Right cardiac atrium (tissue), 5 donors: Measurements from ENCODE around the gene TEX52. TPM values are rescaled to one million over a fixed set of nuclear protein-coding genes. Genes with fewer than 3 reads are reported as not detected.

Source experiments
- polyA plus RNA-seq: library from polyadenylated mRNA; stranded (reverse); fragments of 200-250 nt; gene quantifications from one replicate; pipeline ENCODE4 v1.2.3, GENCODE V29; 2013
- total RNA-seq, 4 donors: library from RNA; stranded (reverse); fragmentation: NEBNext Ultra II Directional; extraction: Animal tissue kit (Norgen Biotek cat#: 25700); gene quantifications; one replicate each; pipeline ENCODE4 v1.2.1, GENCODE V29; 2021
- donor health status: healthy with polysubstance abuse.
- donor health status: DM: no; HTN: yes; CAD: no.
- donor health status: DM: no; HTN: no; CAD: no.
- donor health status: DM: no; HTN: yes; CAD: no; lungs with severe emphysema.
- donor health status: DM: yes; HTN: yes; CAD: no.

The TEX52 gene
- total and polyA plus RNA-seq, 5 donors = not detected

Other genes with a start within 250 kb of the TEX52 start
- gene FKBP4, start 62.1 kb downstream of the TEX52 start, total RNA-seq = 10 to 100 TPM; 36.4 to 65.2 (median 53.7) TPM
- 32.4 TPM for gene FKBP4, start 62.1 kb downstream of the TEX52 start, polyA plus RNA-seq
- 10 to 100 TPM; 14.3 to 20.6 (median 17.3) TPM for gene ITFG2, start 44.4 kb downstream of the TEX52 start, total RNA-seq
- gene ITFG2, start 44.4 kb downstream of the TEX52 start, polyA plus RNA-seq = 15.7 TPM
- 1 to 10 TPM; 1.5 to 3.0 (median 1.8) TPM for gene NRIP2, start 22.0 kb downstream of the TEX52 start, total RNA-seq
- 2.0 TPM for gene NRIP2, start 22.0 kb downstream of the TEX52 start, polyA plus RNA-seq
- gene FOXM1, start 20.1 kb upstream of the TEX52 start, total RNA-seq = 1 to 10 TPM in 2 of 4 donors, under 1 TPM in 2; 0.33 to 1.7 (median 0.93) TPM
- gene FOXM1, start 20.1 kb upstream of the TEX52 start, polyA plus RNA-seq = 0.20 TPM
- gene RHNO1, start 20.2 kb upstream of the TEX52 start, total RNA-seq = 10 to 100 TPM in 1 of 4 donors, 1 to 10 TPM in 3; 8.3 to 11.0 (median 8.7) TPM
- 13.6 TPM for gene RHNO1, start 20.2 kb upstream of the TEX52 start, polyA plus RNA-seq
- 10 to 100 TPM; 14.1 to 17.1 (median 15.9) TPM for gene TULP3, start 33.9 kb upstream of the TEX52 start, total RNA-seq
- 10.5 TPM for gene TULP3, start 33.9 kb upstream of the TEX52 start, polyA plus RNA-seq
- gene TEAD4, start 102.4 kb upstream of the TEX52 start, total RNA-seq = 10 to 100 TPM; 11.1 to 22.9 (median 11.8) TPM
- 9.6 TPM for gene TEAD4, start 102.4 kb upstream of the TEX52 start, polyA plus RNA-seq
- 100 to 1,000 TPM; 151 to 184 (median 172) TPM for gene TSPAN9, start 220.3 kb upstream of the TEX52 start, total RNA-seq
- 121 TPM for gene TSPAN9, start 220.3 kb upstream of the TEX52 start, polyA plus RNA-seq